TTC549 (cell line): ENCODE data around the gene RD3L.

Experiments
- FAIRE-seq: peaks from 2 replicates; lab custom pipeline; 2012; peaks lifted over from hg19 to GRCh38; lab: Jason Lieb, UNC

RD3L gene

DNA sequence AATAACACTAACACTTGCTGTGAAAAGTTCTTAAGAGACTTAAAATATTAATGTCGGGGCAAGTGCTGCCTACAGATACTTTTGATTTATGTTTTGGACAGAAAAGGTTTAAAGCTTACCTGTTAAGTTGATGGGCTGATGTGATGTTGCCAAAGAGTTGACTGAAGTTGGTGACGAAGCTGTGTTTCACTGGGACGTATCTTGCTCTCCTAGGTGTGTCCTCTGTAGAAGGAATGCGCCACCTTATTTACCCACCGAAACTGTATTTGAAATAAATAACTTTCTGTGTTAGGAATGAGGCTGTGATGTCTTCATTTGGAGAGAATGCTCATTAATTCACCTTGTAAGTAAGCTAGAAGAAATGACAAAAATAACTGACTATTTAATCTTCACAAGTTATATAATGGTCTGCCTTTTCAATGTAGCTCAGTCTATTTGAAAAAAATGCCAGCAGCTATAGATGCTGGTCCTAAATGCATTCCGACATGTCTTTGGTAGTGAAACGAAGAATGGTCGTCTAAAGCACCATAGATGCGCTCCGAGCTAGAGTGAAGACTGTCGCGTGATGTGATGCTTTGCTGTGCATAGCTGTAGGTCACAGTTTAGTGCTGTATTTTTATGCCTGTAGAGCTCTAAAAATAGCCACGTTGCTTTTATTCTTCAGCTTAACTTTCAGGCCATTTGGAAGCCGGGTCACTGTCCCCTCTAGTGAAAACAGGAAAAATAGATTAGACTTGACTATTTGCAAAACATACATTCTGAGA is at the start of gene RD3L:
TSS of gene RD3L (minus strand) at position 557 of the 764 bp plus-strand sequence. CDS start 834 bp downstream, outside the sequence.
- FAIRE-seq, result no peak

DNA sequence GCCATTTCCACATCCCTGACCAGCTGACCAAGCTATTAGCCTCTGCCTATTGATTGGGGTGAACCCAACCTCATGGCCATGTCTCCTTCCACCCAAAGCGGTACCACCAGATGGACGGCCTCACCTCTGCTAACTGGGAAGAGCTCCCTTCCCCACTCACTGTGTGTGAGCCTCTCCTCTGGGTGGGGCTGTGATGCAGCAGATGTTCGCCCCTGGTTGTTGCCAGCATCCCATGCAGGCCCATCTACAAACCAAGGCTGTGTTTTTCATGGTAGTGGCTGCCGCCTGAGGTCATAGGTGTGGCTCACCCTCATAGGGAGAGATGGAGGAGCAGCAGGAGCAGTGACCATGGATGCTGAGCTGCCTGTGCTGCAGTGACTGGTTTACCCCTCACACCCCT is 47.6 kb upstream of the RD3L start:
- FAIRE-seq, result no peak

DNA sequence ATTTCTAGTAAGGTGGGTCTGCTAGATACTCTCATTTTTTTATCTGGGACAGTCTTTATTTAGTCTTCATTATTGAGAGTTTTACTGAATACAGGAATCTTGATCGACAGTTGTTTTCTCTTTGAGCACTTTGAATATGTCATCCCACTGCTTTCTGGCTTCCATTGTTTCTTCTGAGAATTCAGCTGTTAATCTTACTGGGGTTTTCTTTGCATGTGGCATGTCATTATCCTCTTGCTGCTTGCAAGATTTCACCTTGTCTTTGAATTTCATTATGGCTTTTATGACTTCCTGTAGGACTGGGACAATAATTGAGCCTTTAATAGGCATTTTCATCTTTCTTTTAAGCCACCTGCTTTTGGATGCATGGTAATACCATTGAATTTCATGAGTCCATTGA is 46.7 kb upstream of the RD3L start:
- no peak for FAIRE-seq

DNA sequence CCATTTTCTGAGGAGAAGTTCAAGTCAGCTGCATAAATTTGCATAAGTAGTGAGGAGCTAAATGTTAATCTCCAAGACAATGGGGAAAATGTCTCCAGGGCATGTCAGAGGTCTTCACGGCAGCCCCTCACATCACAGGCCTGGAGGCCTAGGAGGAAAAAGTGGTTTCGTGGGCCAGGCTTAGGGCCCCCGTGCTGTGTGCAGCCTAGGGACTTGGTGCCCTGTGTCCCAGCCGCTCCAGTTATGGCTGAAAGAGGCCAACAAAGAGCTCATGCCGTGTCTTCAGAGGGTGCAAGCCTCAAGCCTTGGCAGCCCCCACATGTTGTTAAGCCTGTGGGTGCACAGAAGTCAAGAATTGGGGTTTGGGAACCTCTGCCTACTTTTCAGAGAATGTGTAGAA is 41.9 kb upstream of the RD3L start:
- no peak for FAIRE-seq

DNA sequence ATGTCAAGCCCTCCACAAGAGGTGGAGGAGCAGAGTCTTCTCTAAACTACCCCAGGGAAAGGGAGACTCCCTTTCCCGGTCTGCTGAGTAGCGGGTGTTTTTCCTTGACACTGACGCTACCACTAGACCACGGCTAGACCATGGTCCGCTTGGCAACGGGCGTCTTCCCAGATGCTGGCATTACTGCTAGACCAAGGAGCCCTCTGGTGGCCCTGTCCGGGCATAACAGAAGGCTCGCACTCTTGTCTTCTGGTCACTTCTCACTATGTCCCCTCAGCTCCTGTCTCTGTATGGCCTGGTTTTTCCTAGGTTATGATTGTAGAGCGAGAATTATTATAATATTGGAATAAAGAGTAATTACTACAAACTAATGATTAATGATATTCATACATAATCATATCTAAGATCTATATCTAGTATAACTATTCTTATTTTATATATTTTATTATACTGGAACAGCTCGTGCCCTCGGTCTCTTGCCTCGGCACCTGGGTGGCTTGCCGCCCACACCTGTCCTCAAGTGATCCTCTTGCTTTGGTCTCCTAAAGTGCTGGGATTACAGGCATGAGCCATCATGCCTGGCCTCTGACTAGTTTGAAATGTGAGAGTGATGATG is 38.4 kb upstream of the RD3L start:
- FAIRE-seq, result peak; percentile 46

DNA sequence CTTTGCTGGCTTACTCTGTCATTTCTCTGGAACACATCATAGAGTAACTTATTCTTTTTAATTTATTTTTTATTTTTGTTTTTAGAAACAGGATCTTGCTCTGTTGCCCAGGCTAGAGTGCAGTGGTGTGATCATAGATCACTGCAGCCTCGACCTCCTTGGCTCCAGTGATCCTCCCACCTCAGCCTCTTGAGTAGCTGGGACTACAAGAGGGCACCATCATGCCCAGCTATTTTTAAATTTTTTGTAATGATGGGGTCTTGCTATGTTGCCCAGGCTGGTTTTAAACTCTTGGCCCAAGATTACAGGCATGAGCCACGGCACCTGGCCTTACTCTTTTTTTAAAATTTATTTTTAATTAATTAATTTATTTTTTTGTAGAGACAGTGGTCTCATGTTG is 32.2 kb upstream of the RD3L start:
- FAIRE-seq, result no peak

DNA sequence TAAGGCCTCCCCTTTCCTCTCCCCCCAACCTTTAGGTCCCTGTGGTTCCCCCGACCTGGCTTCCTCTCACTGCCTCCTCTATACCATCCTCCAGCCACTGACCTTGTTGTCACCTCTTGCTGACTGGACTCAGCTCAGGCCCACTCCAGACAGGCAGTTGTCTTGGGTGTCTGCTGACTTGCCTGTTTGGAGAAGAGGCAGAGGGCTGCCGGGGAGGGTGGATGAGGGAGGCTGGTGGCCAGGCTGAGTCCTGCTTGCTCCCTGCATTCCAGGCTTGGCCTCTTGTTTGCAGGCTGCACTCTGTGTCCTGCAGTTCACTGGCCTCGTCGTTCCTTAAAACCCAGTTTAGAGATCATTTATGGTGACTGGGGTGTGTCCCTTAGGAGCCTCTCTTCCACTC is 31.0 kb upstream of the RD3L start:
- FAIRE-seq, result no peak

DNA sequence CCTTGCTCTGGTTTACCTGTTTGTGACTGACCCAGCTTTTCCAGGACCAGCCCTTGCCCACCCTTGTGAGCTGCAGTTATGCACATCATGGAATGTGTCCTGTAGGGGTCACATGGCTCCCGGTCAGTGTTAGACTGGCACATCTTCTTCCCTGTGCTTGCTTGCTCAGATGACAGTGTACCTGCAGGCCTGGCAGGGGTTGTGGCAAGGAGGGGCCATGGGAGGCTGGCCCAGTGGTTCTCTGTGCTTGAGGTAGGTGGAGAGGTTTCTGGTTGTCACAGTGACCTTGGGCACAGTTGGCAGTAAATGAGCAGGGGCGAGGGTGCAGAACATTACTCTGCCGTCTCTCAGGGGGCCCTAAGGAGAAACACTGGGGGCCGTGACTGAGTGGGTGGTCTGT is 27.6 kb upstream of the RD3L start:
- no peak for FAIRE-seq

DNA sequence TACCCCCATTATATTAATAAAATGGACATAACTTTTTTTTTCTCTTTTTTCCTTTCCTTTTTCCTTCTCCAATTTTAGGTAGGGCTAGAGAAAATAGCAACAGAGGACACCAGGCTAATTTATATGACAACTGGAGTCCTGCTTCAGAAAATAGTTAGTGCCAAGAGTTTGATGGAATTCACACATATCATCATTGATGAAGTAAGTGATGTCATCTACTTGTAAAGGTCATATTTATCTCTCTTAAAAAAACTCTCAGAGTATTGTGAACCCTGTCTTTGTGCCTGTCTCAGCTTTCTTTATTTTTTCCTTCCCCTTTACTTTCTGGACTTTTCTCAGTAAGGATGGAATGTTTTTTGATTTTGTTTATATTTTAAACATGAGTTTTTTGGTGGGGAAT is 24.3 kb upstream of the RD3L start:
- FAIRE-seq, result no peak

DNA sequence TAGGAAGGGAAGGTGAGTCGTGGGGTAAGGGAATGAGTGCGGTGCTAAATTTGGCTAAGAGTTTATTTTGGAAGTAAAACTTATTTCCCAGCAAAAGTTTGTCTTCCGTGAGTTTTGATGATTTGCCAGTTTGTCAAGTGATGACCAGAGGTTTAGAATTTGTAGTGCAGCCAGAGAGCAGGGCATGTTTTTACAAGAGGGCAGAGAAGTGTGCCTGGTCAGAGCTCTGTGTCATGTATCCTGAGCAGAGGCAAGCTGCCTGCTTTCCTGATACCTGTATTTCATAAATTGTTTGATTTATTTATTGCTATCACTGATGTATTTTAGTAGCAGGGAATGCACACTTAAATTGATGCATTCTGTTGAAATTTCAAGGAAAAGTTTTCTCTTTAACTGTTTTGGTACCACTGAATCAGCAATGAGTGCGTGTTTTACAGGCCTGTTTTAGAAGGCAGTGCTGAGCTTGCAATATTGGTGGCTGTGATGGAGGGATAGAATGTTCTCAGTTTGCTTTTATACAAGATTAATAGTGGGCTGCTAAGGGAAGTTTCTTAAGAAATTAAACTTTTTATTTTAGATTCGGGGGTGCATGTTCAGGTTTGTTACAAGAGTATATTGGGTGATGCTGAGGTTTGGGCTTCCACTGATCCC is 19.7 kb upstream of the RD3L start:
- no peak for FAIRE-seq

DNA sequence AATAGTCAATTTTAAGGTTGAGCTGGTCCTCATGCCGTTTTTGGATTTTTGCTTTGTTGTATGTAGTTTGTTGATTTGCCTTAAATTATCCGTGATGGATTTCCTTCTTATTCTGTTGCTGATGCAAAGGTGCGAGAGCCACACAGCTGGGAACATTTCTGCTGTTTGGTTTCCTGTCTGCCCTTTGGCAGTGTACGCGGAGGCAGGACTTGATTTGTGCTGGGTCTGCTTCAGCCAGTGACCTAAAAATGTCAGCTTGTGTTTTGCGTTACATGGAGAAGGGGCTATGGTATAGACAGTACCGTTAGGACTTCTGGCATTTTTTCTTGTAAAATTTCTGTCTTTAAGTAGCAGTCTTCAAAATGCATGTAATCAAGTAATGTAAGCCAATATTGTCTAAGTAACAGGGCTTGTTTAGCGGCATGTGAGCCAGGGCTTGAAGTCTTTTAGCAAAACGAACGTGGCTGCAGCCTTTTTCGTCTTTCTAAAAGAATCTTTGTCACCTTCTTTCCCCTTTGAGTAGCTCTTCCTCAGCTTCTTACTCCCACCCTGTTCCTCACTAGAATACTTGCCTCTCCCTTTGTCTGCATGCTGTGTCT is 18.2 kb upstream of the RD3L start:
- no peak for FAIRE-seq

DNA sequence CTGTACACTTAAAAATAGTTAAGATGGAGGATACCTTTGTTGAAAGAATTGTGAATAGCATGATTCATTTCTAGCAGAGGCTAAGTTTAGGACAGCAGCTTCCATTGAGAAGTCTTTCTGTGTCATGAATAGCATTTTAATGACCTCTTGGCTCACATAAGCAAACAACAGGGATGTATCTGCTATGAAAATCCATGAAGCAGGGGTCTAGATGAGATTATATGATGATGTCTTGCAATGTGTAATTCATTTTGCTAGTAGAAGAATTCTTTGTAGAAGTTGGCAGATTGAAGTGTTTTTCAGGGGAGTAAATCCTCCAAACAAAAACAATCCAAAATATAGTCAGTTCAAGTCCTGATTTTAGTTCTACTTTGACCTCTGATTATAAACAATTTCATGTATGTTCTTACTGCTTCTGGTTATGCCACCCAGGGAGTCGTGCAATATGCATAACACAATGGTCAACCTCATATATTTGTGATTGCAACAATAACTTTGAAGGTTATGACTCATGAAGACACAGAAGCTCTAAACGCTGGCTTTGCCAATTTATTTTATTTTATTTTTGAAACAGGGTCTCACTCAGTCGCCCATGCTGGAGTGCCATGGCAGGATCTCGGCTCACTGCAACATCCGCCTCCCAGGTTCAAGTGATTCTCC is 6.9 kb upstream of the RD3L start:
- no peak for FAIRE-seq

DNA sequence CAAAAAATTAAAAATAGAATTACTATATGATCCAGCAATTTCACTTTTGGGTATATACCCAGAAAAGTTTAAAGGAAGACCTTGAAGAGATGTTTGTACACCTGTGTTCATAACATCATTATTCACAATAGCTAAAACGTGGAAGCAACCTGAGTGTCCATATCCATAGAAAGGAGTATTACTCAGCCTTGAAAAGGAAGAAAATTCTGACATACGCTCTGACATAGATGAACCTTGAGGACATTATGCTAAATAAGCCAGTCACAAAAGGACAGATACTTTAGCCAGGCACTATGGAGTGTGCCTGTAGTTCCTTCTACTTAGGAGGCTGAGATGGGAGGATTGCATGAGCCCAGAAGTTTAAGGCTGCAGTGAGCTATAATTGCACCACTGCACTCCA is 6.1 kb upstream of the RD3L start:
- FAIRE-seq, result no peak

DNA sequence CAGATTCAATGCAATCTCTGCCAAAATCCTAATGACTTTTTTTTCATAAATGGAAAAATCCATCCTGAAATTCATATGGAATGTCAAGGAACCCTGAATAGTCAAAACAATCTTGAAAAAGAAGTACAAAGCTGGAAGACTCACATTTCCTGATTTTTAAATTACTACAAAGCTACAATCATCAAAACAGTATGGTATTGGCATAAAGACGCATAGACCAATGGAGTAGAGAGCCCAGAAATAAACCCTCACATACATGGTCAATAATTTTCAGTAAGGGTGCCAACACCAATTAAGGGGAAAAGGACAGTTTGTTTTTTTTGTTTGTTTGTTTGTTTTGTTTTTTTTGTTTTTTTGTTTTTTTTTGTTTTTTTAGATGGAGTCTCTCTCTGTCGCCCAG is 4.6 kb upstream of the RD3L start:
- FAIRE-seq, result no peak

DNA sequence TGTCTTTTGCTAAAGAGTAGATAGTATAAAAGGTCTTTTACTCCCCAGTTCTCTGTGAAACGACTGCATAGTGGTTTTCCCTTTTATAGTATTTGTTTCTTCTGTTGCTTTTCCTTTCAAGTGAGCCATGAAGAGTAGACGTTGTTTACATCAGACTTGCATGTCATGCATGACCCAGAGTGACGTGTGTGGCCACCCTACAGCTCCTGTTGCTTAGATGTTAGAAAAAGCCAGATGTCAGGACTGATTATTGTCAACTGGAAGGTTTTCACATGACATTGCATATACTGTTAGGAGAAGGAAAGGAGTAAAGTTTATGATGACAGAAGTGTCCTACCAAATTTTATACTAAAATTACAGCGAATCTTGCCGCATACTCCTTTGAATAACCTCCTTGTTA is 1.3 kb upstream of the RD3L start:
- no peak for FAIRE-seq

DNA sequence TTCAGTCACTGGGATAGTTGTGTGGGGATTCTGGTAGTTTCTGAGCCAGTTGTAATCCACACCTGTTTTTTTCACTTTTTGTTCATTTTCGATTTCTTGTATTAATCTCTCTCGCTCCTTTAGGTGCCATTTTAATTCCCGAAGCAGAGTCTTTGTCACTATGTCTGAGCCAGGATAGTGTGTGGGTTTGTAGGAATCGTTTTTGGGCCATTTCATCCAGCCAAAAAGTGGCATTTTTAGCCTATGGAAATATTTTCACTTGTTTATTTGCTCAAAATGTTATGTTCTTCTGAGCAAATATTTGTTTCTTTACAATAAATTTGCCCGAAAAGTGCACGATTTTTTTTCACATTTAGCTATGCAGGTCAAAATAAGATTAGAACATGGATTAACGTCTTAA is 867 bp downstream of the RD3L start:
- FAIRE-seq, result no peak

DNA sequence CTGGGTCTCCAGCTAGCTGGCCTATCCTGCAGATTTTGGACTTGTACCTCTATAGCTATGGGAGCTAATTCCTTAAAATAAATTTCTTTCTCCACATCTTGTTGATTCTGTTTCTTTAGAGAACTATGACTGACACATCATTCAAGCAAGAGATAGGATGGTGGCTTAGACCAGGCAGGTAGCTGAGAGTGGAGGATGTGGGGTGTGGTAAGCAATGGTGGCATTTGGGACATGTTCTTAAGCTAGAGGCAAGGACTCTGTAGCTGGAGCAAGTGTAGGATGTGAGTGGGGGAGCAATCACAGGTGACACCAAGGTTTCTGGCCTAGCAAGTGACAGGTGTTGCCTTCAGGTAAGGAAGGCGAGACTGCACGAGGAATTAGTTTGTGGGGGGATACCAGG is 7.2 kb downstream of the RD3L start:
- no peak for FAIRE-seq

DNA sequence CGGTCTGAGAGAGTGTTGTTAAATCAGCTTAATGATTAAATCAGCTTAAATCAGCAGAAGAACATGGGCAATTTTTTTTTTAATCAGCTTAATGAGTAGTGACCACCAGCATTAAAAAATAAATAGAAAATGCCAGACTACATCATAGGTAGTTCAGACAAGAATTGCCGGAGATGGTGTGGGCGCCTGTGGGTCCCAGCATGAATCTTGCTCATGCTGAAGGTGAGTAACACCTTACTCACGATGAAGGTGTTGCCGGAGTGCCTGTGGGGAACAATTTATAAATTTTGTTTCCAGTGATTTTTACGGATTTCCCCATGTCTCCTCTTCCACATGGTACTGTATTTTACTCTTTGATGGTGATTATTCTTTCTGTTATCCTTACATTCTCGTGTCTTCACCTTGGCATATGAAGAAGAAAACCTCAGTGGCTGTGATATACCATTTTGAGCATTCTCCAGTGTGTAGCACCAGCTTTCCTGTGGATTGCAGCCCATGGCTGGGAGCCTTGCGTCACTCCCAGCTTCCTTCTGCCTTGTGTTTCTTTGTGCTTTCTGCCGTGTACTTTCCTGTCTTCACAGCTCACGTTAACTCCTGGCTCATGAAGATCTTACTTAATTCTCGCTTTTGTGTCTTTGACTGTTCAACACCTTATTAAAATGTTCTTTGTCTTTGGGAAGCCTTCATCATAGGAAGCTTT is 9.4 kb downstream of the RD3L start:
- no peak for FAIRE-seq

DNA sequence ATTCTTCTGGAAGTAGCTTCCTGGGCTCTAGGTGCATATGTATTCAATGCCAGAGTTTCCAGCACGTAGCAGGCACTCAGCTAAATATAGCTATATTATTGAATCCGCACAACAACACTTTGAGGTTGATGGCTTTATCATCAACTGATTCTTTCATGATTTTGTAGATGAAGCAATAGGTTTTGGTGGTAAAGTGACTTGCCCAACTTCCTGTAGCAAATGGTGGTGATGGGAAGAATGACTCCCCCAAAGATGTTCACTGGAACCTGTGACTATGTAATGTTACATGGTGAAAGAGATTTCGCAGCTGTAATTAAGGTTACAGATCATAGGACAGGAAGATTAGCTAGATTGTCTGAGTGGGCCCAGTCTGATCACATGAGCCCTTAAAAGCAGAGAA is 10.9 kb downstream of the RD3L start:
- no peak for FAIRE-seq

DNA sequence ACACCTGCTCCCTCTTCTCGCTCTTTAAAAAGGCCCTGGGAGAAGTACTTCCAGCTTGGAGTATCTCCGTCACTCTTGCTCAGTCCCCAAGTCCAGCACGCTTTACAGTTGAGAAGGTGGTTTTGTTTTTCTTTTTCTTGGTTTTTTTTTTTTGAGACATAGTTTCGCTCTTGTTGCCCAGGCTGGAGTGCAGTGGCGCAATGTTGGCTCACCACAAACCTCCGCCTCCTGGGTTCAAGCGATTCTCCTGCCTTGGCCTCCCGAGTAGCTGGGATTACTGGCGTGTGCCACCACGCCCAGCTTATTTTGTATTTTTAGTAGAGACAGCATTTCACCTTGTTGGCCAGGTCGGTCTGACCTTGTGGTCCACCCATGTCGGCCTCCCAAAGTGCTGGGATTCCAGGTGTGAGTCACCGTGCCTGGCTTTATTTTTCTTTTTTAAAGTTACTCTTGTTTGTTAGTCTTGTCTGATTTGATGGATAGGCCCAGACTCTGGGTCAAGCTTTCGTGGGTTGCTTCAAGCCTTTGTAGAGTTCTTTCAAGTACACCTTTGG is 12.2 kb downstream of the RD3L start:
- no peak for FAIRE-seq

DNA sequence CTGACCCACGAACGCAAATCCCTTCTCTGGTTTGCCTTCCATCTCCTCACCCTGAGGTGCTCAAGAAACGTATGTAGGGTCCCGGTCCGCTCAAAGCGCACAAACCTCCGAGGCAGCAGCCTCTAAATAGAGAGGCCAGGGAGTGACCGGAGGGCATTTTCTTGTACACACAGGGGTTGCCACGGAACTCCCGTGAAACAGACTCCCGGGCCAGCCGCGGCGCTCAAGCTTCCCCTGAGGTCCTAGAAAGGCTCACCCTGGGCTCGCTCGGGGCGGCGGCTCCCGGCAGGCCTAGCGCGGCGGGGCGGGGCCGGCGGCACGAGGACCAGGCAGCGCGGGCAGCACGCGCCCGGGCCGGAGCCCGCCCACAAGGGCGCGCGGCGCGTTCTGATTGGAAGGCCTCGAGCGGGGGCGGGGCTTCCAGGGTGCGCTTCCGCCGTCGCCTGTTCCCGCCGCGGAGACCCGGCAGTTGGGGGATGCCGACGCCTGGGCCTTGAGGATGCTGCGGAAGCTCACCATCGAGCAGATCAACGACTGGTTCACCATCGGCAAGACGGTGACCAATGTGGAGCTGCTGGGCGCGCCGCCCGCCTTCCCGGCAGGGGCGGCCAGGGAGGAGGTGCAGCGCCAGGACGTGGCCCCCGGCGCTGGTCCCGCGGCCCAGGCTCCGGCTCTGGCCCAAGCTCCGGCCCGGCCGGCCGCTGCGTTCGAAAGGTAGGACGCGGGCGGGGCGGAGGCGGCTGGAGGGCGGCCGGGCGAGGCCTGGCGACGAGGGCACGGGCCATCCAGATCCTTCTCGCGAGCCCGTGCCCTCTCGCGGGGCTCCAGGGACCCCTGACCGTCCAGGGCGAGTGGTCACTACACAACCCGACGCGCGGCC is 14.1 kb downstream of the RD3L start, which contains the start of gene TDRD9:
TSS of gene TDRD9 (plus strand) at position 446 of the 880 bp plus-strand sequence. CDS start at position 500, 54 bp downstream.
- FAIRE-seq, result no peak
